Heart right ventricle (tissue), 16 donors: Measurements from ENCODE around the gene RPL32. TPM values are rescaled to one million over a fixed set of nuclear protein-coding genes. Genes with fewer than 3 reads are reported as not detected.
"Not testable (repeated sequence)": the region's sequence is repeated elsewhere in the genome, so short reads cannot be mapped to it uniquely, and the experiment has no call there.

Experiments used
- ATAC-seq, 8 donors: fragments of 200-7000 bp; cut with Tn5 transposase; one replicate each; pipeline ENCODE4 v1.9.1; 2020; ENCODE audit warnings: mild to moderate bottlenecking in 8 of 8, moderate library complexity in 8 of 8, moderate number of reproducible peaks in 1 of 8
- DNase-seq, 2 donors: peaks; one replicate each; pipeline ENCODE4 v3.0.0-alpha.2; 2020
- H3K27ac ChIP-seq, 10 donors: fragments of 200-600 bp; sonication (generic) in 2 of 10; one replicate each; pipeline versions ENCODE4 v1.5.0 to v1.8.0; 2020 to 2022; ENCODE audit warnings: mild to moderate bottlenecking in 3 of 10
- H3K27me3 ChIP-seq, 7 donors: fragments of 200-600 bp; one replicate each; pipeline ENCODE4 v1.8.0; 2021 to 2022; ENCODE audit warnings: mild to moderate bottlenecking in 2 of 7
- H3K36me3 ChIP-seq, 9 donors: fragments of 200-600 bp; sonication (generic) in 1 of 9; one replicate each; pipeline versions ENCODE4 v1.5.0 to v1.8.0; 2020 to 2022; ENCODE audit warnings: mild to moderate bottlenecking in 2 of 9
- H3K4me1 ChIP-seq, 9 donors: fragments of 200-600 bp; sonication (generic) in 1 of 9; one replicate each; pipeline versions ENCODE4 v1.5.0 to v1.8.0; 2020 to 2022; ENCODE audit warnings: mild to moderate bottlenecking in 4 of 9
- H3K4me3 ChIP-seq, 10 donors: fragments of 200-600 bp; sonication (generic) in 2 of 10; one replicate each; pipeline versions ENCODE4 v1.5.0 to v1.8.0; 2020 to 2022; ENCODE audit warnings: mild to moderate bottlenecking in 7 of 10, moderate library complexity in 2 of 10
- H3K9me3 ChIP-seq, 11 donors: fragments of 200-600 bp in 10 of 11; sonication (generic) in 2 of 11; one replicate each; pipeline versions ENCODE4 v1.5.0 to v1.8.0; 2013 to 2022; ENCODE audit warnings: mild to moderate bottlenecking in 2 of 11, control low read depth in 1 of 11, moderate library complexity in 1 of 11
- WGBS, 2 donors: extraction: QIAGEN DNeasy Blood & Tissue Kit; methylation state at CpG; one replicate each; pipeline ENCODE4 v1.1.7; 2013; ENCODE audit warnings: inconsistent platforms in 1 of 2; 5-methylcytosine and 5-hydroxymethylcytosine counted together
- intact Hi-C, 10 donors: fragments of 100-400 bp; cut with DNase I; formaldehyde crosslinking; loops; one replicate each; pipeline versions ENCODE4 v1.11.1 to v1.14.2; 2022
- polyA plus RNA-seq, 2 donors: library from polyadenylated mRNA; stranded (reverse); fragments of 200-250 nt; gene quantifications; one replicate each; pipeline ENCODE4 v1.2.3, GENCODE V29; 2013
- total RNA-seq, 10 donors: library from RNA; stranded (reverse); fragmentation: NEBNext Ultra II Directional in 3 of 10; extraction: Animal tissue kit (Norgen Biotek cat#: 25700) in 3 of 10; gene quantifications; one replicate each; pipeline versions ENCODE4 v1.2.1 to v1.2.4, GENCODE V29; 2021 to 2023
- TF ChIP-seq, protein P1 (sequence below), 9 donors: fragments of 200-600 bp; sonication (generic) in 2 of 9; IDR thresholded peaks; one replicate each; pipeline versions ENCODE4 v1.5.0 to v1.8.0; 2021 to 2022; ENCODE audit warnings: antibody characterized with exemption in 9 of 9, mild to moderate bottlenecking in 5 of 9, moderate library complexity in 1 of 9
- donor health status: Arrhythmogenic right ventricular cardiomyopathy.
- donor health status: ischemic (EF 13 %, LVEDD 7.1; RV severe dilation, severe dysfunction).
- donor health status: healthy with polysubstance abuse.
- donor health status: DM: no; HTN: yes; CAD: no.
- donor health status: DM: no; HTN: no; CAD: no.
- donor health status: ischemic (EF 25% LVEDD 6.9; RV normal size, moderate dysfunction).
- donor health status: ischemic (EF 25% LVEDD 5.7; RV mildly dilated, moderate dysfunction).
- donor health status: healthy.
- donor health status: DM: yes; HTN: yes; CAD: no.
- donor health status: Ischemic cardiomyopathy.
- donor health status: ischemic (EF 35%, LVEDD 5.7; RV mildly dilated, moderate dysfunction).
- donor health status: nonischemic (EF 11% LVEDD 7.7; RV severe dilation, severe dysfunction).
- donor health status: DM: yes; HTN: yes; CAD: no.
- donor health status: PGD.
- donor health status: ischemic (EF 29% LVEDD 5.4; RV normal size, mild dysfunction).
- donor health status: nonischemic (EF 23%, LVEDD 6.1; RV moderate dilation, normal function).

RPL32 gene
- total and polyA plus RNA-seq, 12 donors, result 827 to 2,488 (median 909) TPM

DNA sequence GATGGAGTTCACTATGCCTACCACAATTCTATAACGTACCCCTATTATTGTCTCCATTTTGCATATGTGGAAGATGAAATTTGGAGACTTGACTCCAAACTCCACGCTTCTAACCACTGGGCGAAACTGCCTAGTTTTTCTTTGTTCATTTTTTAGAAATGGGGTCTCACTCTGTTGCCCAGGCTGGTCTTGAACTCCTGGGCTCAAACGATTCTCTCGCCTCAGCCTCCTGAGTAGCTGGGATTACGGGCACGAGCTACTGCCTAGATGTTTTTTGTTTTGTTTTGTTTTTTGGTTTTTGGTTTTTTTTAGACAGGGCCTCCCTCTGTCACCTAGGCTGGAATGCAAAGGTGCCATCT lies 584 bp upstream of the RPL32 start:
- H3K27ac ChIP-seq, result peak overlapping the region in 9 of 10 donors; percentile 77 to 99 (median 94)
- WGBS, 2 donors, result 51 to 52% methylated on average over 7 of the region's 7 CpGs
- H3K36me3 ChIP-seq, result peaks cover 0 to 32% (median 22%) of the 10 kb centered on the region in 9 donors
- intact Hi-C loops, result loop anchor here in 2 of 10 donors (1.0 to 10.0 kb wide), 3 partner anchors 32 to 55 kb away; partner anchors contain the start of gene CAND2 (in 1 of the 2)
- TF ChIP-seq, protein P1, sequence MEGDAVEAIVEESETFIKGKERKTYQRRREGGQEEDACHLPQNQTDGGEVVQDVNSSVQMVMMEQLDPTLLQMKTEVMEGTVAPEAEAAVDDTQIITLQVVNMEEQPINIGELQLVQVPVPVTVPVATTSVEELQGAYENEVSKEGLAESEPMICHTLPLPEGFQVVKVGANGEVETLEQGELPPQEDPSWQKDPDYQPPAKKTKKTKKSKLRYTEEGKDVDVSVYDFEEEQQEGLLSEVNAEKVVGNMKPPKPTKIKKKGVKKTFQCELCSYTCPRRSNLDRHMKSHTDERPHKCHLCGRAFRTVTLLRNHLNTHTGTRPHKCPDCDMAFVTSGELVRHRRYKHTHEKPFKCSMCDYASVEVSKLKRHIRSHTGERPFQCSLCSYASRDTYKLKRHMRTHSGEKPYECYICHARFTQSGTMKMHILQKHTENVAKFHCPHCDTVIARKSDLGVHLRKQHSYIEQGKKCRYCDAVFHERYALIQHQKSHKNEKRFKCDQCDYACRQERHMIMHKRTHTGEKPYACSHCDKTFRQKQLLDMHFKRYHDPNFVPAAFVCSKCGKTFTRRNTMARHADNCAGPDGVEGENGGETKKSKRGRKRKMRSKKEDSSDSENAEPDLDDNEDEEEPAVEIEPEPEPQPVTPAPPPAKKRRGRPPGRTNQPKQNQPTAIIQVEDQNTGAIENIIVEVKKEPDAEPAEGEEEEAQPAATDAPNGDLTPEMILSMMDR (IDR thresholded peaks at IDR 0.05), result peak in 3 of 9 donors; percentile 1 to 38 (median 31)
- no peak for DNase-seq
- peak in 1 of 8 donors; percentile 8 for ATAC-seq
- peaks cover 2 to 44% (median 38%) of the 10 kb centered on the region in 9 donors for H3K4me1 ChIP-seq
- peak overlapping the region in 7 of 10 donors; percentile 80 to 98 (median 87) for H3K4me3 ChIP-seq
- H3K9me3 ChIP-seq, result no peaks in the 10 kb centered on the region
- H3K27me3 ChIP-seq, result no peaks in the 10 kb centered on the region

DNA sequence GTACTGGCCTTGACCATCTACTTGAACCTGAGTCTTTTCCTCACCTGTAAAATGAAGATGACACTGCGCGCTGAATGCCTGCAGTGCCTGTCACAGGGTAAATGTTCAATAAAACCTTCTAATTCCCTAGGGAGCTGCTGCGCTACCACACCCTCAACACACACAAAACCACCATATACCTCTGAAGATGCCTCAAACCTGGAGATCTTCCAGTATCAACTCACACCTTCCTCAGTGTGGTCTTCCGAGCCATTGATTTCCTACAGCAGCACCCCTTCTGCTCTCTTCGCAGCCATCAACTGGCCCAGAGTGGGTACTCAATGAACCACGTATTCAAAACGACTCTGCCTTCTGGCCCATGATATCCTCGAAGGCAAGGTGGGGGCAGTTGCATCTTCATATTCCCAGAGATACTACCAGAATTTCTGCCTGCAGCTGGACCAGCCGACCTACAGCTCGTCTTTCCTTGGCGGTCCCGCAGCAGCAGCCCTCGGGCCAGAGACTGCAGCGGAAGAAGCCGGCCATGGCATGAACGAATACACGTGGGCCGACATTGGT lies 695 bp downstream of the RPL32 start:
- Histone ChIP-seq H3K27ac (peak overlapping the region; percentile 77 to 99 (median 94)), H3K27me3 (no peaks in the 10 kb centered on the region), H3K4me1 (peaks cover 2 to 45% (median 38%) of the 10 kb centered on the region in 9 donors), H3K4me3 (peak overlapping the region; percentile 63 to 98 (median 86)), H3K9me3 (no peaks in the 10 kb centered on the region), H3K36me3 (peaks cover 0 to 45% (median 34%) of the 10 kb centered on the region in 9 donors)
- no peak for DNase-seq
- intact Hi-C loops, result loop anchor here in 2 of 10 donors (1.0 to 10.0 kb wide), 3 partner anchors 30 to 54 kb away; partner anchors contain the start of gene CAND2 (in 1 of the 2)
- TF ChIP-seq, protein P1 (IDR thresholded peaks at IDR 0.05), result no peak
- WGBS, 2 donors, result 5% methylated on average over 18 of the region's 18 CpGs
- peak; percentile 49 to 78 (median 64) for ATAC-seq

DNA sequence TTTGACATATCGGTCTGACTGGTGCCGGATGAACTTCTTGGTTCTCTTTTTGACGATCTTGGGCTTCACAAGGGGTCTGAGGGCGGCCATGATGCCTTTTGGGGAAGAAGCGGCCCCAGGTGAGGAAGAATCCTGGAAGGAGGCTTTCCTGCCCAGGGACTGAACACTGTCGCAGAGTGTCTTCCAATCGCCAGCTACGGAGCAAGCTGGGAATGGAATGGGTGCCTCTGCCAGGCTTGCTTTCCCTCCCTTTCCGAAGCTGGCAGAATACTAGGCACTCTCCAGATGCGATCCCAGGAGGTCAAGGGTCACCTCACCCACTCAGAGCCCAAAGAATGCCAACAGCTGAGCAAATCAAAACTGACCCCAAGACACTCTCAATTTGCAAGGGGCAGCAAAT lies 1.2 kb downstream of the RPL32 start:
- not testable (repeated sequence) for H3K9me3 ChIP-seq, ATAC-seq, H3K27me3 ChIP-seq, DNase-seq
- WGBS, 2 donors, result 57 to 65% methylated on average over 10 of the region's 10 CpGs
- peak overlapping the region in 6 of 10 donors; percentile 22 to 99 (median 94) for H3K27ac ChIP-seq
- intact Hi-C loops, result loop anchor here in 2 of 10 donors (2.0 to 10.0 kb wide), 2 partner anchors 45 to 53 kb away; partner anchors contain the start of gene CAND2 (in 1 of the 2)
- peaks cover 2 to 45% (median 38%) of the 10 kb centered on the region in 9 donors for H3K4me1 ChIP-seq
- H3K36me3 ChIP-seq, result peaks cover 0 to 50% (median 39%) of the 10 kb centered on the region in 9 donors
- H3K4me3 ChIP-seq, result peak overlapping the region; percentile 63 to 98 (median 86)

DNA sequence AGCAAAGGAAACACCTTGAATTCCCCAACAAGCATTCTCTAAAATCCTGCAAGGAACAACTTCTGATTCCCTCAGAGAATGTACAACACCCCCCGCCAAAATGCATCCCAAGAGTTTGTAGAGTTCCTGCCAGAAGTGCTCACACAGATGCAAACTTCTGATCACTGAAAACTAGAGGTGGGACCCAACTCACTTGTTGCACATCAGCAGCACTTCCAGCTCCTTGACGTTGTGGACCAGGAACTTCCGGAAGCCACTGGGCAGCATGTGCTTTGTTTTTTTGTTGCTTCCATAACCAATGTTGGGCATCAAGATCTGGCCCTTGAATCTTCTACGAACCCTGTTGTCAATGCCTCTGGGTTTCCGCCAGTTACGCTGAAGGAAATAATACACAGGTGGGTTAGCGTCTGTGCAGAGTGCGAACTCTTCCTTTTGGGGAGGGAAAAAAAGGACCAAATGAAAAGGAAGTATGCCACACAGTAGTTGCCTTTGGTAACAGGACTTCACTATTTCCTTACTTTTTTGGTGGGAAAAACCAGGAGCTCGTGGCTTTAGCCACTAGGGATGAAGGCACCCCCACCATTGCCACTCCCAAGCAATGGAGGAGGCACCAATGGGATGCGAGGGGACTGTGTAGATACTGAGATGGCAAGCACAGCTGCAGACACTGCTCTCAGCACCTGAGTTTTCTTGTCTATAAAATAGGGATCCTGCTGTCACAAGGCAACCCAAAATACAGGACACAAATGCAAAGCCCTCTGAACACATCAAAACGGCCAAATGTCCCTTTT lies 2.0 kb downstream of the RPL32 start:
- Histone ChIP-seq H3K9me3 (no peaks in the 10 kb centered on the region), H3K27ac (no peak overlapping the region), H3K4me3 (peak overlapping the region in 7 of 10 donors; percentile 80 to 98 (median 89)), H3K4me1 (peaks cover 2 to 45% (median 38%) of the 10 kb centered on the region in 9 donors), H3K36me3 (peaks cover 0 to 58% (median 47%) of the 10 kb centered on the region in 9 donors), H3K27me3 (no peaks in the 10 kb centered on the region)
- WGBS, 2 donors, result 76 to 81% methylated on average over 11 of the region's 11 CpGs
- DNase-seq (no peak), ATAC-seq (no peak)
- intact Hi-C loops, result loop anchor here in 1 of 10 donors (5.0 kb wide), 1 partner anchor 42 kb away; the partner anchor contains the start of gene CAND2
- TF ChIP-seq, protein P1 (IDR thresholded peaks at IDR 0.05), result no peak
